RCC 7860 (cell line): ENCODE data around the gene SLC17A9.

Experiments
- DNase-seq: peaks from one replicate; pipeline ENCODE4 v3.0.0-alpha.2; 2015; ENCODE audit warnings: low spot score
- FAIRE-seq: peaks from 2 replicates; lab custom pipeline; 2012; peaks lifted over from hg19 to GRCh38; lab: Jason Lieb, UNC

SLC17A9 gene

DNA sequence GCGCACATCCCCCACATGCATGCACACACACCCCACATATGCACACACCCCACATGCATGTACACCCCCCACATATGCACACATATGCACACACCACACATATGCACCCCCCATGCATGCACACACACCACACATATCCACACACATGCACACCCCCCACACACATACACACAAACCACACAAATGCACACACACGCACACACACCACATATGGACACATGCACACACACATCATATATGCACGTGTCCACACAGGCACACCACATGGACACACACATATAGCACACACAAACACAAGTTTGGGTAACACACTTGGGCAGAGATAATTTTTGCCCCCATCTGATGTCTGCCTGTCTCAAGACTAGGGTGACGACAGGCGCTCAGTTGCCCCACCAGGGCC lies 45.9 kb downstream of the SLC17A9 start:
- DNase-seq (no peak), FAIRE-seq (no peak)

DNA sequence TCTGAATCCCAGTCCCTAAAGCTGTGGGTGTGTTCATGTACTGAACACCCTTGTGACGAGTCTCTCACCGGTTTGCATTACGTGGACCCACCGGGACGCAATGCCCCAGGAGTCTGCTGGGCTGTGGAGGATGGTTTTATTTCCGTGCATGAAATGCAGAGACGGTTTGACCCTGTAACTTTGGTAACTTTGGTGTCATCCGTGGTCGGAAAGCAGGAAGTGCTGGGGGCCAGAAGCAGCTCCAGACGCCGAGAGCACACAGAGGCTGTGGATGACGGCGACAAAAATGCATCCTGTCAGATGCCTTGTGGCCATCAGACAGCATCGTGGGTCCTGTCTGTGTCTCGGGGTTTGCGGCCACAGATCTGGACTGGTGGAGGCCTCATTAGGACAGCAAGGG lies 47.1 kb downstream of the SLC17A9 start:
- FAIRE-seq (no peak), DNase-seq (no peak)

DNA sequence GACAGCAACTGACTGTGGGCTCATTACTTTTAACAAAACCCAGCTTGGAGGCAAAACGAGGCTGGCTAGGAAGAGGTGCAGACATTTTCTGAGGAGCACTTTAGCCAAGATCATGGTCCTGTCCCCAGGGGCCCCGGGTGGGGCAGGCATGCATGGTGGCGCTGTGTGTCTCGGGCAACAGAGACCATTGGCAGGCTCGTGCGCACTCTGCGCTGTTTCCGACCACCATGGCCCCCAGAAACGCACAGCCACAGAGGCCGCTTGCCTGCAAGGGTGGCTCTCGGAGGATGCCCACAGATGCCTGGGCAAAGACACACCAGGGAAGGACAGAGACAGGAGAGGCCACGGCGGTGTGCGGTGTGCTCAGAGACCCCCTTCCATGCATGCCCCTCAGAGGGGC lies 47.5 kb downstream of the SLC17A9 start:
- no peak for FAIRE-seq

DNA sequence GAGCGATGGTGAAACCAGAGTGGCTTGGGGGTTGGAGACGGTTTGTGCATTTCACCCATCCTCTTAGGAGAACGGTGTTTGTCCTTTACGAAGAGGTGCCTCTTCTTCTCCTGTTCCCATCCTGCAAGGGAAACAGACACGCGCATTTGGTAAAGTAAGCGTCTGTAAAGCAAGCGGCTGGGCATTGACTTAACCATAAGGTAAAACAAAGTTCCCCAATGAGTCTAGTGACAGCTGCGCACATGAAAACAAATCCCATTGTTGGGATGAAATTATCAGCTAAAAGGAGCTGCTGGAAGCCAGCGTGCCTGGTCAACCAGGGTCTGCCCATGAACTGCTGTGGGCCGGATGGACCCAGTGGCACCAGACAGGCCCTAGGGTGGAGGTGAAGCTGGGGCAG lies 48.4 kb downstream of the SLC17A9 start:
- FAIRE-seq (no peak), DNase-seq (no peak)

More for the DNA sequence above, 47.5 kb downstream of the SLC17A9 start:
- DNase-seq = no peak

DNA sequence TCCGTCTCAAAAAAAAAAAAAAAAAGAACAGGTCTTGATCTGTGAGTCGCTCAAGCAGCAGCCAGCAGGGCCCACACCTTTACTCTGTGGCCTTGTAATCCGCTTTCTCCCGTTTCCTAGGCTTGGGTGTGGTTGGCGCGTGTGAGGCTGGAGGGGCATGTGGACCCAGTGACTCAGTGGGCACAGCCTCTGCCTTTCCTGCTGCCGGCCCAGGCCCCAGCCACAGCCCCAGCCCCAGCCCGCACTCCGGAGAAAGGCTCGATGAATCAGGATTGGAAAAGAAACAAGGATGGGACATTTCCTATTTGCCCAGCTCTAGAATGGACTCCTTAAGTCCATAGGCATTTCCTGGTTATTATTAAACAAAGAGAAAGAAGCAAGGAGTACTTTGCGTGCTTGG lies 50.0 kb downstream of the SLC17A9 start:
- DNase-seq (no peak), FAIRE-seq (no peak)

DNA sequence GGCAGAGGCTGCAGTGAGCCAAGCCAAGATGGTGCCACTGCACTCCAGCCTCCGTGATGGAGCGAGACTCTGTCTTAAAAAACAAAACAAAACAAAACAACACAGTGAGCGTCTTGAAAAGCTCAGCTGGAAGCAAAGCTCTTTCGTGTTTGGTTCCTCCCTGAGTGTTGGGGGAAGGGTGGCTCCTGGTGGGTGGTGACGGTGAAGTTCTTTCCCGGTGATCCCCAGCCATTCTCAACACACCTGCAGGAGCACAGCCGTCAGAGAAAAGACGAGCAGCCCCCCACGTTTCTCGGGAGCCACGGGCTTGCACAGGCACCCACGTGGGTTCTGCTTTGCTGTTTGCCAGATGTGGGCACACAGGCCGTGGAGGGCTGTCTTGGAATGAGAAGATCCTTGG lies 51.0 kb downstream of the SLC17A9 start:
- FAIRE-seq (no peak), DNase-seq (no peak)

DNA sequence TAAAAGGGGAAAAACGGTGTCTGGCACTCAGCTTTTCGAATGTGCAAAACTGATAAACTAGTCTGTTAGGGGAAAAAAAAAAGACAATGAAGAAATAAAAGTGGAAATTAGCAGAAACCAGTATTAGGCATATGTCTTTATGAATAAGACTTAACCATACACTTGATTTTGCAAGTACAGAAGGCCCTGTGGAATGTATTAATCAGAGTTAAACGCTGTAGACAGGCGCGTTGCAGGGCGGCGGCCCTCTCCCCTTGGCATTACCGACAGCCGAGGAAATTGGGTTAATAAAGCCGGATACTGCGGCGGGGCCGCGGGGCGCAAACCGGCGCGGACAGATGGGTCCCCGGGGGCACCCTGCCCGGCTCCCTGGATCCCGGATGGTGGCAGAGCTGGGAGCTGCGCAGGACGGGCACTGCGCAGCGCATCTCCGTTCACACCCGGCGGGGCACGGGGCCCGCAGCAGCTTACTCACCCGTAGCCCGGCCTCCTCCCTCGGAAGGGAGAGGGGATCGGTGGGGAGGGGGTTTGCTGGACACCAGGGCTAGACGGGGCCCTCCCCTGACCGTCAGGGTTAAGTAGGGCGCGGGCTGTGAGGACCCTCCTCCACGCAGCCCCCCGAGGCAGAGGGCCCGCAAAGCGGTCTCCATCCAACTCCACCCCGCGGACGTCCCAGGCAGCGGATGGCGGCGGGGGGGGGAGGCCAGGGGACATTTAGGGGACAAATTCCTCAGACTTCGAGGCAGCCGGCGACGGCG lies 52.3 kb downstream of the SLC17A9 start:
- FAIRE-seq (no peak), DNase-seq (no peak)

DNA sequence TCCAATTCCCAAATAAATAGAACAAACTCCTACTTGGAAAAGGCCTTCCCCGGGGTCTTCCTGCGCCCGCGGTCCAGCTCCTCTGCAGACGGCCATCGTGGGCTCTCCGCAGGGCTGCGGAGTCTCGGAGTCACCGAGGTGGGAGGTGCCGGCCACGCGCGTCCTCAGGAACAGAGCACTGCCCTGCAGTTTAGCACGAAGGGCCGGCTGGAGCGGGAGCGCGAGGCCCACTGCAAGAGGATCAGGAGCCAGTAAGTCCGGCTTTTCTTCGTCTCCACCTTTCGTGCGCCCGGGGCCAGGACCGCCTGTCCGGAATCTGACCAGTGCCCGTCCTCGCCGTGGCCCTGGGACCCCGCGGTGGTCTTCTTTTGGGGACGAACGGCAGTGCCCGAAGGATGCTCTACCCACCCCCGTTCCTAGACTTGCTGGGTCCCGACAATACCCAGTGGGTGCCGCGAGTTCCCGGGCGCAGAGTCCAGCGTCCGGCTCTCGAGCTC lies 52.9 kb downstream of the SLC17A9 start:
- no peak for FAIRE-seq

DNA sequence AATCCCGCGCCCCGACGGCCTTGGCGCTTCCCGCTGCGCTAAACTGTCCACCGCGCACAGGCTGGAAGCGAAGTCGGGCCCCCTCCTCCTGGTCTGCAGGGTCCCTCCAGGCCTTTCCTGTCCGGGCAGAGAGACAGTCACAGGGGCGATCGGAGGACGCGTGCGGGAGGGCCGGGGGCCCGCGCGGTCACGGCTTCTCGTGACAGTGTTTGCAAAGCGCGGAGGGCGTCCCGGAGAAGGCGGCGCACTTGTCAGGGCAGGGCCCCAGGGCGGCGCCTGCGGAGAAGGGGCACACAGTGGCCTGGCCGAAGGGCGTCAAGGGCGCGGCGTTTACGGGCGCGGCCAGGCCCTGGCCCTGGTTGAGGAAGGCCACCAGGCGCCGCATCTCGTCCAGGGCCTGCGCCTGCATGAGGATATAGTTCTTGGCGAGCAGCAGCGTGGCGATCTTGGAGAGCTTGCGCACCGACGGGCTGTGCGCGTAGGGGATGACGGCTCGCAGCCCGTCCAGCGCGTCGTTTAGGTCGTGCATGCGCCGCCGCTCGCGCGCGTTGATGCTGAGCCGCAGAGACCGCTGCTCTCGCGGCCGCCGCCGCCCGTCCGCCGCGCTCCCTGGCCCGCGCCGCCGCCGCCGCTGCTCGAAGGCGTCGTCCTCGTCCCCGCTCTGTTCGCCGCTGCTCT lies 53.5 kb downstream of the SLC17A9 start:
- no peak for DNase-seq
- FAIRE-seq = no peak

More for the DNA sequence above, 52.9 kb downstream of the SLC17A9 start:
- DNase-seq = no peak

DNA sequence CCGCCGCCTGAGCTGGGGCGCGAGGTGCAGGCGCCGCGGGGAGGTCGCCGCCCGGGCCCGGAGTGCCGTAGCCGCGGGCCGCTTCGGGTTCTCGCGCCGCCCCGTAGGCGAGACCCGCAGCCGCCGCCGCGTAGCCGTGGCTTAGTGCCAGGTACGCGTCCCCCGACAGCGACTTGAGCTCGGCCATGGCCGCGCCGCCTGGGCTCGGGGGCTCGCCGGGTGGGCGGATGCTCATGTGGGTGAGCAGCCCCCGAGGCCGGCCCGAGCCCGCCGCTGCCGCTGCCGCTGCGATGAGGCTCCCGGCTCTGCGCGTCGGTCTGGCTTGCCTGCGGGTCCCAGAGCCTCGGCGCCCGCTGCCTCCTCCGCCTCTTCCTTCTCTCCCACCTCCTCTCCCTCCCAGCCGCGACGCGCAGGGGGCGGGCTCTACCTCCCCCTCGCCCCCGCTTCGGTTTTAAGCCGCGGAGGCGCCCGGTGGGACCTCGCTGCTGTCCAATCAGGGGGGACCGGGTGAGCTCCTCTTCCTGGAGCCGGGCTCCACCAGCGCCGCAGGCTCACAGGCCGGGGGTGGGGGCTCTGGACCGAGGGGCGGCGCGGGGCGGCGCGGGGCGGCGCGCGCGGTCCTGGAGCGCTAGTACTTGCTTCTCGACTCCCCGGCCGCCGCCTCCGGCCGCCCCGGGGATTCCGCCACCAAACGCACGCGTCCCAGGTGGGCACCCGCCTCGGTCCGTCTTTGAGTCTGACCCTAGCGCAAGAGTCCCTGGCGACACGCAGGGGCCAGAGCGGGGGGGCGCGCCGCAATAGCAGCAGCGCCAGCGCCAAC lies 54.2 kb downstream of the SLC17A9 start, which contains the start of gene BHLHE23:
TSS of gene BHLHE23 (minus strand) at position 425 of the 820 bp plus-strand sequence. CDS start at position 235, 190 bp downstream.
- FAIRE-seq = no peak
- DNase-seq = no peak

DNA sequence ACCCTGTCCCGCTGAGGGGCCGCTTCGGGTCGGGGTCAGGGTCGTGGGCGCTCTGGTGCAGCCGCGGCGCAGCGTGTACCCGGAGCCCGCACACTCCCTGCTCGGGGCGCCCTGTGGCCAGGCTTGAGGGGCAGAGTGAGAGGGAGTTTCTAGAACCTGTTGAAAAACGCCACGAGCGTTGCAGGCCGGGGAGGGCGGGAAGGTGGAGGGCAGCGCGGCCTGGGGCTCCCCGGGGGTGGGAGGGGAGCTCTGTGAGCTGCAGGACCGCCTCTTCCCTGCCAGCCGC lies 54.8 kb downstream of the SLC17A9 start:
- FAIRE-seq (no peak), DNase-seq (no peak)

DNA sequence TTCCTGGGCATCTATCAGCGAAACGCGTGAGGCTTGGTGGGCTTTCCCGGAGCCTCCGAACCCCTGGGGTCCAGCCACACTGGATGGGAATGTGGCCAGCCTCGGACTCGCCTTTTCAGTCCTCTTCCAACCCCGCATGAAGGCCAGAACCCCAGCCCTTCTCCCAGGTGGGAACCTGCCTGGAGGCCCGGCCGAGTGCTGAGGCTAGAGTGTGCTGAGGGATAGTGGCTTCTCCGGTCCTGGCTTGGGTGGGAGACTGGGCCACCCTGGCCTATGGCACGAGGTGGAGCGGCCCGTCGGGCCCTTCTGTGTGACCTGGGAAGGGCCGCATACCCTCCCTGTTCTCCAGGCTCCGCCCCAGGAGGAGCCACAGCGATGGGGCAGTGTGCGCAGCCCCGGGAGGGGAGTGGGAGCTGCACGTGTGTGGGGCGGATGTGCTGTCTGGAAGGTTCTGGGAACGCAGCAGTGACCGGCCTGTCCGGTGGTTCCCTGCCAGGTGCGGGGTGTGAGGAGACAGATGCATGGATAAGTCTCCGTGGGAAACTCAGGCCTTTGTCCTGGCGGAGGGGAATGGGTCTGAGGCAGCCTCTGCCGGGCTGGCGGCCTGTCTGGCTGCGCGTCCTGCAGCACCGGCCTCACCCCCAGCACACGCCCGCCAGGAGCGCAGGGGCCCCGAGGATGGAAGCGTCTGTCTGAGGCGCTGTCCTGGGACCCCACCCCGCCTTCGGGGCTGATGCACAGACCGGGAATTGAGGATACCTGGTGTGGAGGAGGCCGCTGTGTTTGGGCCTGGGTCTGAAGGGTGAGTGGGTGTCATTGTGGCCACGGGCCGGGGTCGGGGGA lies 55.4 kb downstream of the SLC17A9 start:
- DNase-seq = no peak
- FAIRE-seq = no peak

DNA sequence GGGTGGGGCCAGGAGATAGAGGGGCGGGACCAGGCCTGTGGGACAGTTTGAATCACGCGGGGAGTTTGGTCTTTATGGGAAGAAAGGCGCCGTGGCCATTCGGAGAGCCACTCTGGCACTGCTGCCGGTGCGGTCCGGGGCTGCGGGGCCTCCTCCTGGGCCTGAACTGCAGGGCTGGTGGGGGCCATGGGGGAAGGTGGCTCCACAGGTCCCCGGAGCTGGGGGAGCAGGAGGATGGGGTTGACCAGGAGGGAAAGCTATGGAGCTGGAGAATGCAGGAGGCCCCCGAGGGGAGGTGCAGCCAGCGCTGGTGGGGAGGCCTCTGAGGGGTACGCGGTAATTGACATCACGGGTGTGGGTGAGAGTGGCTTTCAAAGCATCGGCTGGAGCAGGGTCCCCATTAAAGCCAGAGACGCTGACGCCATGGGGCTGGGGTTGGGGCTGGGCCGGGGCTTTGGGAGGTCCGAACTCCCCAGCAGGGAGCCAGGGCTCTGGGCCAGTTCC lies 56.1 kb downstream of the SLC17A9 start:
- DNase-seq (no peak), FAIRE-seq (no peak)

DNA sequence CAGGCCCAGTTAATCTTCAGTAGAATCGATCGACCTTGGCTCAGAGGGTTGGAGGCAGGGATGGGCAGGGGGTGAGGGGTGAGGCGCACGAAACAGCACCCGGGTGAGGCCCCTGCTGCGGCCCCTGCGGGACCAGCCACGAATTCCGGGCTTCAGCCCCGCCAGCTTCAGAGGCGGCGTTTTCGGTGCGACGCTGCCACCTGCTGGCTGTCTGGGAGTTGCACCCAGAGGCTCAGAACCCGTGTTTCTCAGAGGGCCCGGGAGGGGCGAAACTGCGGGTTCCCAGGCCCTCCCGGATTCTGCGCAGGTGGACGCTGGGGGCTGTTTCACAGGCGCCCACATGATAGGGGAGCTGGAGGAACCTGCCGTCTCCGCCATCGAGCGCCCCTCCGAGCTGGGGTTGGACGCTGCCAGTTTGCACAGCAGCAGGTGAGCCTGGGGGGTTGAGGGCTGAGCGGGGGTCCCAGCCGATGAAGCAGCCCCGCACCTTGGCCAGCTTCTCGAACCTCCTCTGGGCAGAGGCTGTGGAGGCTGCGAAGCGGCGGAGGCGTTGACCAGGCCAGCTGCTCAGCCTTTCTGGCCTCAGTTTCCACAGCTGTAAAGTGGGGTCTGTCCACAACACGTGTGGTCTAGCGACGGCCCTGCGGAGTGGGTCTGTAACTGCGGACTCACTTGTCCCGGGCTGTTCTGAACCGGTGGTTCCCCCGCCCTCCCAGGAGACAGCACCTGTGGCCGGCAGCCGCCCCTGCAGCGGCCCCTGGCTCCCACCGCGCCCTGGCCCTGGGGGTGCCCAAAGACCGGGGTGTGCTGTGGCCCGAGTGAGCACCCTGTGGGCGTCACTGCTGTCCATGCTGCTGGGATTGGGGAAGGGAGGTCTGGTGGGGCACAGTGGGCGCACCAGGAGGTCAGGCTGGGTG lies 56.8 kb downstream of the SLC17A9 start:
- DNase-seq = peak; percentile 39
- no peak for FAIRE-seq

DNA sequence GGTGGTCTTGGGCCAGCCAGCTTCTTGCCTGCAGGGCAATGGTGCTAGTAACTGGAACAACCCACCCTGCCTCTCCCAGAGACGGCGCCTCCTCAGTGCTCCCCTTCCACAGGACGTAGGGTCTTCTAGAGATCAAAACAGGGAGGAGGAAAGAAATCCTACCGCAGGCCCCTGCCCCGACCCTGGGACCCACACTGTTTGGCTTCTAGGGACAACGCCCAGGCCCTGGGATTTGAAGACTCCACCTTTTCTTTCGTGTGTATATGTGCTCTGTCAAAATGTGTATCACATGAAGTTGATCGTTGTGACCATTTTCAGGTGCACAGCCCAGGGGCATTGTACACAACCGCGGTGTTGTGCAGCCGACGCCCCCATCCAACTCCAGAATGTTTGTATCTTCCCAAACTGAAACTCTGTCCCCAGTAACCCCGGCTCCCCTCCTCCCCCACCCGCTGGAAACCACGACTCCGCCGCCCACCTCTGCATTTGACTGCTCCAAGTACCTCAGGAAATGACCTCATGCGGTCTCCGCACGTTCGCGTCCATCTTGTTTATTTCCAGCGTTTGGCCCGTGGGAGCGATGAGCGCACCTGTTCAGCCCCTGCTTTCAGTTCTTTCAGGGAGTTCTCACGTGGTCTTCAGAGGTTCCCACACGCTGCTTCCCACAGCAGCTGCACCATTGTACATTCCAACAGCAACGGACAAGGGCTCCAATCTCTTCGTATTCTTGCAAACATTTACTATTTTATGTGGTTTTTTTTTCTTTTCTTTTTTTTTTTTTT lies 57.7 kb downstream of the SLC17A9 start:
- DNase-seq (no peak), FAIRE-seq (no peak)

DNA sequence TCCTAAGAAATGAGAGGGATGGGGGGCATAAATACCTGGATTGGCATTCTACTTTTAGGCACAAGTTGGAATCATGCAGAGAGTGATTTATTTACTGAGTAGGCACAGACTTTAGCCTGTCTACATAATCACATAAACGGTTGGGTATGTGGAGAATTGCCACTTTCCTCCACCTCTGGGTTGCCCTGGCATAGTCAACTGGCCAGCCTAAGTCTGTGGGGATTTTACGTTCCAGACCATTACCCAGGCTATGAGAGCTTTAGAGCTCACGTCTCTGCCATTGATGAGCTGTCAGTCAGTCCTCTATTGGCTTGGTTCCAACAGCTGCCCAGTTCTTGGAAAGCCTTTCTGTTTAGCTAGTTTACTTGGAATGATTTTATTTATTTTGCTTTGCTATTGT lies 59.3 kb downstream of the SLC17A9 start:
- peak; percentile 94 for FAIRE-seq
- DNase-seq = peak; percentile 83

DNA sequence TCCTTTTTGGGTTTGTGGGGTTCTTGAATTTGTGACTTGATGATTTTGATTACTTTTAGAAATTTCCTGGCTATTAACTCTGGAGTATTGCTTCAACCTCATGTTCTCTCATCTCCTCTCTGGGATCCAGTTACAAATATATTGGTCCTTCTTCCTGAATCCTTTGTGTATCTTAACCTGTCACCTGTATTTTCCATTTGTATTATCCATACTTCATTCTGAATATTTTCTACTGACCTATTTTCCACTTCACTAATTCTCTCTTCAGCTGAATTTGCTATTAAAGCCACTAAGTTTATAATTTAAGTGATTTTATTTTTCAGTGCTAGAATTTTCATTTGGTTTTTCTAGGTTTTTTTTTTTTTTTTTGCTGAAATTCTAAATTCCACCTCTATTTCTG lies 60.7 kb downstream of the SLC17A9 start:
- FAIRE-seq (no peak), DNase-seq (no peak)

DNA sequence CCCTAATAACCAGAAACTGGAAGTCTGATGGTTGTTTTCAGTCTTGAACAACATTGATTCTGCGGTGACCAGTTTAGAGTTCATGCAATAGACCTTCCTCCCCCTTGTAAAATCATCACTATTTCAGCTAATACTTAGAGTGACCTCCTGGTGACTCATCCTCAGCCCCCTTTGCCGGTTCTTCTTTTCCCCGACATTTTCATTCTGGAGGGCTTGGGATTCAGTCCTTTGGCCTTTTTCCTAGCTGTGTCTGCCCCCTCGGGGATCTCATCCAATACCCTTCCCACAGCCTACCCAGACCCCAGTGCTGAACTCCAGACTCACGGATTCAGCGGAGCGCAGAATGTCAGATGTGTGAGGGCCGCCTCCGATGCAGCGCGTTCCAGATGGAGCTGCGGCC lies 61.8 kb downstream of the SLC17A9 start:
- FAIRE-seq (no peak), DNase-seq (no peak)

DNA sequence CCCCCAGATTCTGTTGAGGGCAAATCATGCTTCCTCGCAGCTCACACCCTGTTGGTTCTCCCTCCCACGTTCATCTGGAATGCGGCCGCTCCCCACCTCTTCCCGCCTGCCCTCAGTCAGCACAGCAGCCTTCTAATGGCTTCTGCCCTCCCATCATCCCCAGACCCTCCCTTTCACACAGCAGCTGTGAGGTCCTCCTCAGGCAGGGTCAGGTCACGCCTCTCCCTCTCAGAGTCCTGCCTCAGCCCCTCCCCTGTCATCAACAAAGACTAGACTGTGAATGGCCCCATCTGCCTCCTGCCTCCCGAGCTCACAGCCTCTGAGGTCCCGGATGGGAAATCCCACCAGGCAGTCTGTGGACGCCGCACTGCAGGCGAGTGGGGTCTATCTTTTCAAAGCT lies 62.2 kb downstream of the SLC17A9 start:
- no peak for DNase-seq
- FAIRE-seq = no peak
